Kidney (tissue), 14 donors: ENCODE measurements around the gene ATP8A2. TPM values are rescaled to one million over a fixed set of nuclear protein-coding genes. Genes with fewer than 3 reads are reported as not detected.
"Not testable (repeated sequence)": the region's sequence is repeated elsewhere in the genome, so short reads cannot be mapped to it uniquely, and the experiment has no call there.

Experiments used
- DNase-seq, 5 donors: peaks; one replicate each; pipeline ENCODE4 v3.0.0-alpha.2; 2013 to 2020
- FAIRE-seq: peaks from 2 replicates; lab custom pipeline; 2012; peaks lifted over from hg19 to GRCh38; lab: Jason Lieb, UNC
- H3K27ac ChIP-seq, 2 donors: one replicate each; pipeline ENCODE4 v1.7.0; 2013; ENCODE audit warnings: low read depth in 2 of 2, low read length in 2 of 2, inconsistent platforms in 1 of 2
- H3K27me3 ChIP-seq: one replicate; pipeline ENCODE4 v1.7.1; 2013; ENCODE audit warnings: low read length, inconsistent platforms; ENCODE audit not compliant: control insufficient read depth, insufficient read depth
- H3K36me3 ChIP-seq, 3 donors: one replicate each; pipeline versions ENCODE4 v1.7.0 to v1.7.1; 2013; ENCODE audit warnings: low read length in 3 of 3, control low read depth in 1 of 3, inconsistent platforms in 1 of 3; ENCODE audit not compliant: insufficient read depth in 3 of 3, control insufficient read depth in 2 of 3
- H3K4me1 ChIP-seq, 3 donors: one replicate each; pipeline versions ENCODE4 v1.7.0 to v1.7.1; 2013; ENCODE audit warnings: low read length in 3 of 3, inconsistent platforms in 1 of 3, low read depth in 1 of 3; ENCODE audit not compliant: control insufficient read depth in 2 of 3, insufficient read depth in 2 of 3
- H3K4me3 ChIP-seq, 3 donors: one replicate each; pipeline versions ENCODE4 v1.7.0 to v1.8.1; 2013; ENCODE audit warnings: low read length in 3 of 3, control low read depth in 1 of 3, inconsistent platforms in 1 of 3
- H3K9ac ChIP-seq, 3 donors: one replicate each; pipeline versions ENCODE4 v1.7.0 to v1.7.1; 2013; ENCODE audit warnings: low read length in 3 of 3, control low read depth in 1 of 3, inconsistent platforms in 1 of 3
- H3K9me3 ChIP-seq, 3 donors: one replicate each; pipeline versions ENCODE4 v1.7.0 to v1.7.1; 2013; ENCODE audit warnings: low read length in 3 of 3, control low read depth in 1 of 3, inconsistent platforms in 1 of 3; ENCODE audit not compliant: control insufficient read depth in 2 of 3, insufficient read depth in 1 of 3
- intact Hi-C: fragments of 100-400 bp; cut with DNase I; formaldehyde crosslinking; loops from one replicate; pipeline ENCODE4 v1.11.1; 2022
- polyA plus RNA-seq: library from polyadenylated mRNA; stranded (reverse); fragments of 350-450 nt; fragmentation: Illumina TruSeq; extraction: RNeasy Lipid Tissue Mini Kit (QIAGEN cat#74804); gene quantifications from one replicate; pipeline ENCODE4 v1.2.3, GENCODE V29; 2014; ENCODE audit warnings: low read depth, low replicate concordance; ENCODE audit not compliant: insufficient read depth
- total RNA-seq: library from RNA; stranded (reverse); fragmentation: NEBNext Ultra II Directional; extraction: Animal tissue kit (Norgen Biotek cat#: 25700); gene quantifications from one replicate; pipeline ENCODE4 v1.2.1, GENCODE V29; 2021
- TF ChIP-seq, protein P1 (sequence below): IDR thresholded peaks from 3 replicates; pipeline ENCODE4 v1.5.1; 2012; ENCODE audit warnings: mild to moderate bottlenecking, moderate library complexity, borderline replicate concordance; ENCODE audit not compliant: insufficient read depth; ENCODE audit errors: extremely low read depth
- donor health status: control.
- donor health status: control.
- donor health status: control.
- donor health status: control.
- donor health status: control.
- donor health status: DM: yes; HTN: yes; CAD: no.
- donor health status: Normal renal cell carcinoma (clear cell type).

ATP8A2 gene
- total and polyA plus RNA-seq, 2 donors from 2014 or later = 0.50 to 0.73 TPM

DNA sequence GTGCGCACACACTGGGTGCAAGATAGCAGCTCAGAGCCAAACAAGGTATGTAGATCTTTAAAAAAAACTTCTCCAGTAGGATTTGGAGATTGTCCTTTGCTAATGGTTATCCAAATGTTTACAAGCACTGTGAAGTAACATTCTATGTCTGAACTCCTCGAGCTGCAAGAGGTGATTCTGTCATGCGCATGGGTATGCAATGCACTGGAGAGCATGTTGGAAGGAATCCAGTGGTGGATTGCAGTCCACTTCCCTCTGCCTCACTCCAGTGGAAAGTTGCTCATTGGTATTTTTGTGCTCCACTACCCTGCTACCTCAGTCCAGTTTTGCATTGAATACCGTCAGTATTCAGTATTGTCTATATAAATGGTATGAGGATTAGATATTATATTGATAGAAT is 132.1 kb downstream of the ATP8A2 start:
- no peak overlapping the region for H3K27ac ChIP-seq
- intact Hi-C loops = no loop called here
- TF ChIP-seq, protein P1, sequence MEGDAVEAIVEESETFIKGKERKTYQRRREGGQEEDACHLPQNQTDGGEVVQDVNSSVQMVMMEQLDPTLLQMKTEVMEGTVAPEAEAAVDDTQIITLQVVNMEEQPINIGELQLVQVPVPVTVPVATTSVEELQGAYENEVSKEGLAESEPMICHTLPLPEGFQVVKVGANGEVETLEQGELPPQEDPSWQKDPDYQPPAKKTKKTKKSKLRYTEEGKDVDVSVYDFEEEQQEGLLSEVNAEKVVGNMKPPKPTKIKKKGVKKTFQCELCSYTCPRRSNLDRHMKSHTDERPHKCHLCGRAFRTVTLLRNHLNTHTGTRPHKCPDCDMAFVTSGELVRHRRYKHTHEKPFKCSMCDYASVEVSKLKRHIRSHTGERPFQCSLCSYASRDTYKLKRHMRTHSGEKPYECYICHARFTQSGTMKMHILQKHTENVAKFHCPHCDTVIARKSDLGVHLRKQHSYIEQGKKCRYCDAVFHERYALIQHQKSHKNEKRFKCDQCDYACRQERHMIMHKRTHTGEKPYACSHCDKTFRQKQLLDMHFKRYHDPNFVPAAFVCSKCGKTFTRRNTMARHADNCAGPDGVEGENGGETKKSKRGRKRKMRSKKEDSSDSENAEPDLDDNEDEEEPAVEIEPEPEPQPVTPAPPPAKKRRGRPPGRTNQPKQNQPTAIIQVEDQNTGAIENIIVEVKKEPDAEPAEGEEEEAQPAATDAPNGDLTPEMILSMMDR = no peak

DNA sequence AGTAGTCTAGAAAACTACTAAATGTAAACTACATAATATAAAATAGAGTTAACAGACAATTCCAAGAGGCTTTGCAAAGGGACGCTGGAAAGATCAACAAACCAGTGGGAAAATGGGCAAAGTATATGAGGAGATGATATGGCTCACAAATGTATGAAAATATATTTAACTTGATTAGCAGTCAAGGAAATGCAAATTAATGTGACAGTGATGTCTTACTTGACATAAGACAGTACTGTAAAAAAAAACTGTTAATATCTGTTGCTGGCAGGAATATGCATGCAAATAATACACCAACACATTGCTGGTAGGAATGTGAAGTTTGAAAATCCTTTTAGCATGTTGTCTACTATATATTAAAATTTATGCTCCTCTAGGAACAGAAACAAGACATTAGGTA is 136.1 kb downstream of the ATP8A2 start:
- no peaks in the 10 kb centered on the region for H3K36me3 ChIP-seq
- TF ChIP-seq, protein P1 = no peak
- no peak for FAIRE-seq
- H3K27me3 ChIP-seq = no peaks in the 10 kb centered on the region
- no peak overlapping the region for H3K27ac ChIP-seq
- H3K9me3 ChIP-seq = peaks cover 0 to 3% (median 2%) of the 10 kb centered on the region in 3 donors
- H3K4me3 ChIP-seq = no peak overlapping the region
- no peaks in the 10 kb centered on the region for H3K4me1 ChIP-seq
- intact Hi-C loops = no loop called here
- no peak for DNase-seq
- no peak overlapping the region for H3K9ac ChIP-seq

More for the DNA sequence above, 132.1 kb downstream of the ATP8A2 start:
- H3K27me3 ChIP-seq = no peaks in the 10 kb centered on the region
- no peak overlapping the region for H3K9ac ChIP-seq
- H3K4me1 ChIP-seq = no peaks in the 10 kb centered on the region
- H3K4me3 ChIP-seq = no peak overlapping the region
- H3K9me3 ChIP-seq = no peaks in the 10 kb centered on the region
- no peaks in the 10 kb centered on the region for H3K36me3 ChIP-seq
- DNase-seq (no peak), FAIRE-seq (no peak)

DNA sequence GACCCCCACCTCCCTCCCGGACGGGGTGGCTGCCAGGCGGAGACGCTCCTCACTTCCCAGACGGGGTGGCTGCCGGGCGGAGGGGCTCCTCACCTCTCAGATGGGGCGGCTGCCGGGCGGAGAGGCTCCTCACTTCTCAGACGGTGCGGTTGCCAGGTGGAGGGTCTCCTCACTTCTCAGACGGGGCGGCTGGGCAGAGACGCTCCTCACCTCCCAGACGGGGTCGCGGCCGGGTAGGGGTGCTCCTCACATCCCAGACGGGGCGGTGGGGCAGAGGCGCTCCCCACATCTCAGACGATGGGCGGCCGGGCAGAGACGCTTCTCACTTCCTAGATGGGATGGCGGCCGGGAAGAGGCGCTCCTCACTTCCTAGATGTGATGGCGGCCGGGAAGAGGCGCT is 141.3 kb downstream of the ATP8A2 start:
- H3K27me3 ChIP-seq, H3K9ac ChIP-seq, DNase-seq, H3K27ac ChIP-seq, H3K9me3 ChIP-seq, intact Hi-C loops, H3K36me3 ChIP-seq, H3K4me1 ChIP-seq, H3K4me3 ChIP-seq, FAIRE-seq: not testable (repeated sequence)

DNA sequence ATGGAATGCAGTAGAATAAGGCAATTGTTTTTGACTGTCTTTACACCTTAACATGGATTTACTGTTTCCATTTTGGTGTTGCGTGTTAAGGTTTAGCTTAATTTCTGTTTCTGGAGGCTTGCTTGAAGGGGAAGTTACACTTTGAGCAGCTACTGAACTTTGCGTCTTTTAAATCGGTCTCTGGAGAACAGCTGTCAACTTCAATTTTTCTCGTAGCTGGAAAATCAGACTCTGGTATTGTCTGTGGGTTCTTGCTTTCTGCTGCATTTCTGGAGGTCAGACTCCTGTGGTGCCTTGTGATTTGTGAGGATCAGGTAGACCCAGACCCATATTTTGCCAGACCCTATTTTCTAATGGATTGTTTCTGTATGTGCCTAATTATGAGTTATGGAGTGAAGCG is 146.7 kb downstream of the ATP8A2 start:
- intact Hi-C loops = no loop called here
- no peaks in the 10 kb centered on the region for H3K4me1 ChIP-seq
- H3K9me3 ChIP-seq = no peaks in the 10 kb centered on the region
- H3K36me3 ChIP-seq = no peaks in the 10 kb centered on the region
- H3K4me3 ChIP-seq = no peak overlapping the region
- no peak overlapping the region for H3K27ac ChIP-seq
- no peak for FAIRE-seq
- TF ChIP-seq, protein P1 = no peak
- H3K27me3 ChIP-seq = no peaks in the 10 kb centered on the region
- DNase-seq = no peak
- no peak overlapping the region for H3K9ac ChIP-seq
